IMR-90 (cell line): Measurements from ENCODE around the gene PRSS2. TPM values are rescaled to one million over a fixed set of nuclear protein-coding genes. Genes with fewer than 3 reads are reported as not detected.

Experiments used
- ATAC-seq: fragments of 200-7000 bp; cut with Tn5 transposase; 2 replicates; pipeline ENCODE4 v1.9.1; 2020; ENCODE audit warnings: low read depth, mild to moderate bottlenecking, moderate library complexity
- BruUV-seq: library from RNA; stranded (reverse); fragments of 400-500 nt; replicated peaks from 2 replicates; lab custom pipeline; 2021; lab: Mats Ljungman, UMichigan
- CTCF ChIA-PET: fragments of 300-600 bp; formaldehyde crosslinking; extraction: SDS; loops from one replicate; lab custom pipeline; 2021; ENCODE audit warnings: antibody characterized with exemption; lab: Yijun Ruan, JAX
- POLR2A ChIA-PET: fragments of 300-600 bp; sonication (Branson Sonifier 250); formaldehyde crosslinking; loops from one replicate; lab custom pipeline; 2022; ENCODE audit warnings: antibody characterized with exemption; ENCODE audit not compliant: unreplicated experiment; lab: Charles Lee
- DNase-seq: peaks from one replicate; pipeline ENCODE4 v3.0.0; 2013
- H2AFZ ChIP-seq: replicated peaks from 2 replicates; pipeline ENCODE3; 2013; ENCODE audit warnings: low read length, mild to moderate bottlenecking; ENCODE audit not compliant: poor library complexity
- H2AK5ac ChIP-seq: 2 replicates; pipeline ENCODE4 v1.6.1; 2013; ENCODE audit warnings: low read depth, low read length, inconsistent platforms
- H2AK9ac ChIP-seq: replicated peaks from 2 replicates; pipeline ENCODE3; 2013; ENCODE audit warnings: mild to moderate bottlenecking, low read depth, low read length, moderate library complexity; ENCODE audit not compliant: poor library complexity
- H2BK120ac ChIP-seq: 2 replicates; pipeline ENCODE4 v1.6.1; 2013; ENCODE audit warnings: low read depth, low read length, inconsistent platforms
- H2BK15ac ChIP-seq: 3 replicates; pipeline ENCODE4 v1.6.1; 2013; ENCODE audit warnings: low read depth, low read length, inconsistent platforms
- H2BK20ac ChIP-seq: 2 replicates; pipeline ENCODE4 v1.6.1; 2013; ENCODE audit warnings: low read depth, mild to moderate bottlenecking, inconsistent platforms, low read length, moderate library complexity
- H2BK5ac ChIP-seq: 2 replicates; pipeline ENCODE4 v1.6.1; 2013; ENCODE audit warnings: mild to moderate bottlenecking, low read depth, low read length, inconsistent platforms; ENCODE audit not compliant: poor library complexity, severe bottlenecking
- H3K14ac ChIP-seq: replicated peaks from 2 replicates; pipeline ENCODE4 v1.6.1; 2013; ENCODE audit warnings: low read depth, low read length, inconsistent platforms
- H3K18ac ChIP-seq: 2 replicates; pipeline ENCODE4 v1.6.1; 2013; ENCODE audit warnings: low read depth, low read length, control low read depth
- H3K23ac ChIP-seq: 2 replicates; pipeline ENCODE4 v1.6.1; 2013; ENCODE audit warnings: low read depth, low read length, inconsistent platforms
- H3K27ac ChIP-seq: 2 replicates; pipeline ENCODE4 v1.5.1; 2013; ENCODE audit warnings: mild to moderate bottlenecking, control low read depth, low read length; ENCODE audit not compliant: insufficient read depth
- H3K27me3 ChIP-seq: 2 replicates; pipeline ENCODE4 v1.6.1; 2013; ENCODE audit warnings: low read length; ENCODE audit not compliant: control insufficient read depth, insufficient read depth
- H3K36me3 ChIP-seq: 2 replicates; pipeline ENCODE4 v1.6.1; 2013; ENCODE audit warnings: low read length, mixed read lengths; ENCODE audit not compliant: control insufficient read depth, insufficient read depth
- H3K4ac ChIP-seq: 2 replicates; pipeline ENCODE4 v1.6.1; 2013; ENCODE audit warnings: low read depth, low read length, inconsistent platforms
- H3K4me1 ChIP-seq: 2 replicates; pipeline ENCODE4 v1.6.1; 2013; ENCODE audit warnings: low read length, mixed read lengths; ENCODE audit not compliant: control insufficient read depth, insufficient read depth
- H3K4me2 ChIP-seq: 2 replicates; pipeline ENCODE4 v1.6.1; 2013; ENCODE audit warnings: low read depth, mild to moderate bottlenecking, control low read depth, low read length, moderate library complexity
- H3K4me3 ChIP-seq: 2 replicates; pipeline ENCODE4 v1.5.1; 2013; ENCODE audit warnings: low read depth, mild to moderate bottlenecking, control low read depth, low read length, moderate library complexity; ENCODE audit not compliant: insufficient read depth
- H3K56ac ChIP-seq: 2 replicates; pipeline ENCODE4 v1.6.1; 2013; ENCODE audit warnings: low read length, inconsistent platforms; ENCODE audit not compliant: insufficient read depth; ENCODE audit errors: extremely low read depth
- H3K79me1 ChIP-seq, 2 experiments: 2 replicates each; pipeline ENCODE4 v1.6.1; 2013; ENCODE audit warnings: low read length in 2 of 2, inconsistent platforms in 1 of 2, low read depth in 1 of 2
- H3K9ac ChIP-seq: 2 replicates; pipeline ENCODE4 v1.6.1; 2013; ENCODE audit warnings: low read depth, low read length, control low read depth
- H3K9me1 ChIP-seq: 2 replicates; pipeline ENCODE4 v1.6.1; 2013; ENCODE audit warnings: low read length, inconsistent platforms; ENCODE audit not compliant: insufficient read depth
- H3K9me3 ChIP-seq: 2 replicates; pipeline ENCODE4 v1.6.1; 2013; ENCODE audit warnings: low read length; ENCODE audit not compliant: control insufficient read depth, insufficient read depth
- H4K20me1 ChIP-seq: 2 replicates; pipeline ENCODE4 v1.6.1; 2013; ENCODE audit warnings: low read length, inconsistent platforms; ENCODE audit not compliant: insufficient read depth
- H4K5ac ChIP-seq: 2 replicates; pipeline ENCODE4 v1.6.1; 2013; ENCODE audit warnings: mild to moderate bottlenecking, low read depth, low read length, control low read depth
- H4K8ac ChIP-seq, 2 experiments: 2 replicates each; pipeline ENCODE4 v1.6.1; 2013; ENCODE audit warnings: low read depth in 2 of 2, low read length in 2 of 2, control low read depth in 1 of 2, inconsistent platforms in 1 of 2
- H4K91ac ChIP-seq: 2 replicates; pipeline ENCODE4 v1.6.1; 2013; ENCODE audit warnings: low read depth, low read length, inconsistent platforms; ENCODE audit not compliant: insufficient read depth
- BHLHE40 ChIP-seq: fragments of 150-350 bp; IDR thresholded peaks from 2 replicates; pipeline ENCODE4 v1.6.1; 2016; ENCODE audit warnings: mild to moderate bottlenecking, low read depth, low read length
- CEBPB ChIP-seq: IDR thresholded peaks from 2 replicates; pipeline ENCODE4 v1.6.1; 2012; ENCODE audit warnings: low read depth, low read length, improper control_type of control experiment
- CHD1 ChIP-seq: IDR thresholded peaks from 2 replicates; pipeline ENCODE4 v1.6.1; 2012; ENCODE audit warnings: low read depth, low read length, improper control_type of control experiment
- FOS ChIP-seq: fragments of 150-350 bp; IDR thresholded peaks from 2 replicates; pipeline ENCODE4 v1.6.1; 2016; ENCODE audit warnings: low read depth, low read length
- NFE2L2 ChIP-seq: fragments of 150-350 bp; IDR thresholded peaks from 2 replicates; pipeline ENCODE4 v1.6.1; 2016; ENCODE audit warnings: low read depth, mild to moderate bottlenecking, low read length
- POLR2A ChIP-seq: IDR thresholded peaks from 2 replicates; pipeline ENCODE4 v1.6.1; 2012; ENCODE audit warnings: mild to moderate bottlenecking, low read depth, low read length
- SMC3 ChIP-seq: fragments of 150-350 bp; IDR thresholded peaks from 2 replicates; pipeline ENCODE4 v1.6.1; 2016; ENCODE audit warnings: low read depth, mild to moderate bottlenecking, antibody characterized with exemption, low read length, moderate library complexity
- WGBS, 2 experiments: methylation state at CpG; one replicate each; pipeline versions ENCODE4 v1.1.5 to v1.1.7; 2013; ENCODE audit warnings: missing lambda C conversion rate in 2 of 2; ENCODE audit not compliant: insufficient read length in 1 of 2; ENCODE audit errors: extremely low coverage in 2 of 2; 5-methylcytosine and 5-hydroxymethylcytosine counted together
- dilution Hi-C: fragments of 300-500 bp; cut with HindIII; formaldehyde crosslinking; loops from one replicate; pipeline ENCODE4 v1.14.3; 2018; ENCODE audit warnings: low sequenced_read_pairs; ENCODE audit not compliant: unreplicated experiment
- in situ Hi-C: fragments of 300-500 bp; cut with MboI; formaldehyde crosslinking; loops from 3 replicates; pipeline ENCODE4 v1.14.3; 2019; ENCODE audit warnings: low sequenced_read_pairs, inconsistent platforms, mixed read lengths
- intact Hi-C: fragments of 100-400 bp; cut with micrococcal nuclease; formaldehyde crosslinking; loops from 2 replicates; pipeline ENCODE4 v1.10.0; 2022
- polyA plus RNA-seq, 3 experiments: library from polyadenylated mRNA; depleted of rRNA; stranded (reverse); fragments of >200 nt; gene quantifications; 2 replicates each; pipeline ENCODE4 v1.2.3, GENCODE V29; 2012; ENCODE audit warnings: low replicate concordance in 1 of 3
- total RNA-seq: library from RNA; depleted of rRNA; stranded (reverse); fragments of >200 nt; gene quantifications from 2 replicates; pipeline ENCODE4 v1.2.3, GENCODE V29; 2012
- TF ChIP-seq, protein P1 (sequence below): fragments of 150-350 bp; IDR thresholded peaks from 2 replicates; pipeline ENCODE4 v1.6.1; 2017; ENCODE audit warnings: mild to moderate bottlenecking, antibody characterized with exemption, low read length, low read depth

Gene PRSS2
- total and polyA plus RNA-seq, 2 of the 4 experiments (the other 2 are of a cell fraction) = not detected

DNA sequence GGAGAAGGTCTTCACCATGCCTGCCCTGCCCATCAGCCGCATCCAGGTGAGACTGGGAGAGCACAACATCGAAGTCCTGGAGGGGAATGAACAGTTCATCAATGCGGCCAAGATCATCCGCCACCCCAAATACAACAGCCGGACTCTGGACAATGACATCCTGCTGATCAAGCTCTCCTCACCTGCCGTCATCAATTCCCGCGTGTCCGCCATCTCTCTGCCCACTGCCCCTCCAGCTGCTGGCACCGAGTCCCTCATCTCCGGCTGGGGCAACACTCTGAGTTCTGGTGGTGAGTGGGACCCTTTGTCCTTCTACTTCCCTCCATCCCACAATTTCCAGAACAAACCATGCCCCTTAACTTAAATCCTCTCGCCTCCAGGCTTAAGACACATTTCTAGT, 2.5 kb downstream of the PRSS2 start:
- Histone ChIP-seq H3K36me3 (no peaks in the 10 kb centered on the region), H3K27me3 (peaks cover 6% of the 10 kb centered on the region; the same call in 1 of the 2 replicates), H3K9ac (no peak overlapping the region), H2BK20ac (no peak overlapping the region), H4K91ac (no peak overlapping the region), H3K4ac (no peak overlapping the region), H3K4me3 (no peak overlapping the region), H4K8ac (no peak overlapping the region), H4K20me1 (no peaks in the 10 kb centered on the region), H3K18ac (no peak overlapping the region), H3K4me2 (no peak overlapping the region), H3K23ac (no peak overlapping the region), H3K27ac (no peak overlapping the region), H2BK15ac (no peak overlapping the region), H2BK120ac (no peak overlapping the region), H2AFZ (no peak overlapping the region), H3K4me1 (no peaks in the 10 kb centered on the region; the same call in 1 of the 2 replicates), H3K9me1 (no peaks in the 10 kb centered on the region), H3K79me1 (no peaks in the 10 kb centered on the region), H2AK9ac (no peak overlapping the region), H2AK5ac (no peak overlapping the region), H3K9me3 (no peaks in the 10 kb centered on the region), H3K14ac (no peak overlapping the region), H2BK5ac (no peak overlapping the region), H3K56ac (no peak overlapping the region), H4K5ac (no peak overlapping the region)
- BruUV-seq = no TSS peak
- no CpG with 5 or more reads among the region's 12 CpGs for WGBS, 2 experiments
- ATAC-seq (no peak), DNase-seq (no peak)
- in situ Hi-C loops = loop anchor here (10.0 kb wide), 1 partner anchor 128 kb away; no protein-coding TSS in a partner anchor
- ChIA-PET POLR2A (no interaction called here), CTCF (interaction anchor here (1.8 kb wide), 1 partner anchor 10 kb away, joined by 4 read pairs; no protein-coding TSS in a partner anchor)
- intact Hi-C loops = no loop called here
- TF ChIP-seq POLR2A = no peak
- TF ChIP-seq CHD1 = no peak
- TF ChIP-seq NFE2L2 = no peak
- no peak for TF ChIP-seq BHLHE40
- TF ChIP-seq, protein P1, sequence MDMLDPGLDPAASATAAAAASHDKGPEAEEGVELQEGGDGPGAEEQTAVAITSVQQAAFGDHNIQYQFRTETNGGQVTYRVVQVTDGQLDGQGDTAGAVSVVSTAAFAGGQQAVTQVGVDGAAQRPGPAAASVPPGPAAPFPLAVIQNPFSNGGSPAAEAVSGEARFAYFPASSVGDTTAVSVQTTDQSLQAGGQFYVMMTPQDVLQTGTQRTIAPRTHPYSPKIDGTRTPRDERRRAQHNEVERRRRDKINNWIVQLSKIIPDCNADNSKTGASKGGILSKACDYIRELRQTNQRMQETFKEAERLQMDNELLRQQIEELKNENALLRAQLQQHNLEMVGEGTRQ = no peak
- no peak for TF ChIP-seq FOS
- TF ChIP-seq CEBPB = no peak
- no peak for TF ChIP-seq SMC3
- dilution Hi-C loops = no loop called here
